ENCODE measurements around the gene NTN3.
A peak's percentile ranks its signal among the peaks of the same experiment; 100 is the strongest.

NTN3 gene

GRCh38 chr16:2471016-2471652 lies at the start of gene NTN3:
TSS of gene NTN3 (plus strand) at chr16:2471297. CDS start at chr16:2471702, 405 bp downstream.
- no peak for DNase-seq (ENCODE audit: low spot score in 2 of 2)

GRCh38 chr16:2422123-2422867 lies 48.8 kb upstream of the NTN3 start:
- H3K36me3 Mint-ChIP-seq (ENCODE audit: insufficient read depth): no peaks in the 10 kb centered on the region

More at GRCh38 chr16:2471016-2471652, at the start of gene NTN3:
- Mint-ChIP-seq H3K4me3 (no peak within 1 kb of the TSS), H3K36me3 (ENCODE audit: insufficient read depth) (peaks cover 1% of the 10 kb centered on the region), H3K27ac (ENCODE audit: low read depth) (no peak within 1 kb of the TSS), H3K27me3 (peaks cover 36% of the 10 kb centered on the region), H3K9me3 (no peaks in the 10 kb centered on the region), H3K4me1 (peaks cover 9% of the 10 kb centered on the region)
- no peak for ATAC-seq (replicated peaks; ENCODE audit: extremely low read depth, poor library complexity, severe bottlenecking)

GRCh38 chr16:2424061-2425007 lies 46.8 kb upstream of the NTN3 start:
- peaks cover 3% of the 10 kb centered on the region for H3K36me3 Mint-ChIP-seq (ENCODE audit: insufficient read depth)
- peaks cover 19% of the 10 kb centered on the region for H3K4me1 Mint-ChIP-seq
- ATAC-seq (replicated peaks; ENCODE audit: extremely low read depth, poor library complexity, severe bottlenecking) (no peak), DNase-seq (ENCODE audit: low spot score in 2 of 2) (no peak)
- no peak overlapping the region for H3K27ac Mint-ChIP-seq (ENCODE audit: low read depth)
- no peak overlapping the region for H3K4me3 Mint-ChIP-seq
- no peaks in the 10 kb centered on the region for H3K9me3 Mint-ChIP-seq
- no peaks in the 10 kb centered on the region for H3K27me3 Mint-ChIP-seq

More at GRCh38 chr16:2422123-2422867, 48.8 kb upstream of the NTN3 start:
- Mint-ChIP-seq H3K4me3 (no peak overlapping the region), H3K9me3 (no peaks in the 10 kb centered on the region), H3K27me3 (no peaks in the 10 kb centered on the region), H3K4me1 (peaks cover 6% of the 10 kb centered on the region), H3K27ac (ENCODE audit: low read depth) (no peak overlapping the region)
- DNase-seq (ENCODE audit: low spot score in 2 of 2) (no peak), ATAC-seq (replicated peaks; ENCODE audit: extremely low read depth, poor library complexity, severe bottlenecking) (peak; percentile 82)

- DNase-seq (ENCODE audit: low spot score in 2 of 2) (no peak), ATAC-seq (replicated peaks; ENCODE audit: extremely low read depth, poor library complexity, severe bottlenecking) (no peak)
- Mint-ChIP-seq H3K4me3 (no peak overlapping the region), H3K4me1 (peaks cover 23% of the 10 kb centered on the region), H3K36me3 (ENCODE audit: insufficient read depth) (peaks cover 3% of the 10 kb centered on the region), H3K27ac (ENCODE audit: low read depth) (no peak overlapping the region), H3K9me3 (no peaks in the 10 kb centered on the region), H3K27me3 (no peaks in the 10 kb centered on the region)
Measured at GRCh38 chr16:2425008-2425518, 46.0 kb upstream of the NTN3 start.

GRCh38 chr16:2425825-2426430 lies 45.2 kb upstream of the NTN3 start:
- DNase-seq (ENCODE audit: low spot score in 2 of 2) (no peak), ATAC-seq (replicated peaks; ENCODE audit: extremely low read depth, poor library complexity, severe bottlenecking) (no peak)
- peaks cover 7% of the 10 kb centered on the region for H3K36me3 Mint-ChIP-seq (ENCODE audit: insufficient read depth)
- no peaks in the 10 kb centered on the region for H3K9me3 Mint-ChIP-seq
- H3K4me1 Mint-ChIP-seq: peaks cover 28% of the 10 kb centered on the region
- no peaks in the 10 kb centered on the region for H3K27me3 Mint-ChIP-seq
- H3K27ac Mint-ChIP-seq (ENCODE audit: low read depth): no peak overlapping the region
- no peak overlapping the region for H3K4me3 Mint-ChIP-seq

- no peak overlapping the region for H3K27ac Mint-ChIP-seq (ENCODE audit: low read depth)
- H3K4me3 Mint-ChIP-seq: no peak overlapping the region
- H3K27me3 Mint-ChIP-seq: no peaks in the 10 kb centered on the region
- H3K9me3 Mint-ChIP-seq: no peaks in the 10 kb centered on the region
- no peak for ATAC-seq (replicated peaks; ENCODE audit: extremely low read depth, poor library complexity, severe bottlenecking)
- H3K4me1 Mint-ChIP-seq: peaks cover 22% of the 10 kb centered on the region
- no peak for DNase-seq (ENCODE audit: low spot score in 2 of 2)
- peaks cover 7% of the 10 kb centered on the region for H3K36me3 Mint-ChIP-seq (ENCODE audit: insufficient read depth)
Measured at GRCh38 chr16:2426941-2427361, 44.1 kb upstream of the NTN3 start.

- Mint-ChIP-seq H3K27ac (ENCODE audit: low read depth) (no peak overlapping the region), H3K36me3 (ENCODE audit: insufficient read depth) (peaks cover 9% of the 10 kb centered on the region), H3K27me3 (no peaks in the 10 kb centered on the region), H3K4me3 (peak overlapping the region; percentile 87), H3K4me1 (peaks cover 22% of the 10 kb centered on the region), H3K9me3 (no peaks in the 10 kb centered on the region)
- DNase-seq (ENCODE audit: low spot score in 2 of 2) (no peak), ATAC-seq (replicated peaks; ENCODE audit: extremely low read depth, poor library complexity, severe bottlenecking) (no peak)
Measured at GRCh38 chr16:2427526-2427925, 43.6 kb upstream of the NTN3 start.

GRCh38 chr16:2428051-2428783 lies 42.9 kb upstream of the NTN3 start:
- ATAC-seq (replicated peaks; ENCODE audit: extremely low read depth, poor library complexity, severe bottlenecking): no peak

GRCh38 chr16:2428784-2429033 lies 42.4 kb upstream of the NTN3 start:
- H3K4me1 Mint-ChIP-seq: peaks cover 22% of the 10 kb centered on the region
- peak; percentile 25 for ATAC-seq (replicated peaks; ENCODE audit: extremely low read depth, poor library complexity, severe bottlenecking)

More at GRCh38 chr16:2428051-2428783, 42.9 kb upstream of the NTN3 start:
- H3K36me3 Mint-ChIP-seq (ENCODE audit: insufficient read depth): peaks cover 9% of the 10 kb centered on the region
- peak overlapping the region; percentile 70 for H3K27ac Mint-ChIP-seq (ENCODE audit: low read depth)
- no peaks in the 10 kb centered on the region for H3K27me3 Mint-ChIP-seq
- peak overlapping the region; percentile 87 for H3K4me3 Mint-ChIP-seq
- H3K9me3 Mint-ChIP-seq: no peaks in the 10 kb centered on the region
- H3K4me1 Mint-ChIP-seq: peaks cover 22% of the 10 kb centered on the region
- DNase-seq (ENCODE audit: low spot score in 2 of 2): no peak

GRCh38 chr16:2429034-2429770 lies 41.9 kb upstream of the NTN3 start, which contains the start of gene CCNF:
TSS of gene CCNF (plus strand) at chr16:2429447. CDS start at chr16:2429482, 35 bp downstream.
- ATAC-seq (replicated peaks; ENCODE audit: extremely low read depth, poor library complexity, severe bottlenecking) (peak; percentile 95), DNase-seq (ENCODE audit: low spot score in 2 of 2) (peak; percentile 79 to 87)
- Mint-ChIP-seq H3K27ac (ENCODE audit: low read depth) (peak within 1 kb of the TSS; percentile 70), H3K4me1 (peaks cover 22% of the 10 kb centered on the region), H3K36me3 (ENCODE audit: insufficient read depth) (peaks cover 12% of the 10 kb centered on the region), H3K9me3 (no peaks in the 10 kb centered on the region), H3K4me3 (peak within 1 kb of the TSS; percentile 87), H3K27me3 (no peaks in the 10 kb centered on the region)

More at GRCh38 chr16:2428784-2429033, 42.4 kb upstream of the NTN3 start:
- H3K9me3 Mint-ChIP-seq: no peaks in the 10 kb centered on the region
- DNase-seq (ENCODE audit: low spot score in 2 of 2): no peak
- H3K27me3 Mint-ChIP-seq: no peaks in the 10 kb centered on the region
- H3K27ac Mint-ChIP-seq (ENCODE audit: low read depth): peak overlapping the region; percentile 70
- H3K4me3 Mint-ChIP-seq: peak overlapping the region; percentile 87
- peaks cover 12% of the 10 kb centered on the region for H3K36me3 Mint-ChIP-seq (ENCODE audit: insufficient read depth)

Data from central memory CD8-positive, alpha-beta T cell (primary cell).